ENCODE results near the gene GBX1.

Gene GBX1

DNA sequence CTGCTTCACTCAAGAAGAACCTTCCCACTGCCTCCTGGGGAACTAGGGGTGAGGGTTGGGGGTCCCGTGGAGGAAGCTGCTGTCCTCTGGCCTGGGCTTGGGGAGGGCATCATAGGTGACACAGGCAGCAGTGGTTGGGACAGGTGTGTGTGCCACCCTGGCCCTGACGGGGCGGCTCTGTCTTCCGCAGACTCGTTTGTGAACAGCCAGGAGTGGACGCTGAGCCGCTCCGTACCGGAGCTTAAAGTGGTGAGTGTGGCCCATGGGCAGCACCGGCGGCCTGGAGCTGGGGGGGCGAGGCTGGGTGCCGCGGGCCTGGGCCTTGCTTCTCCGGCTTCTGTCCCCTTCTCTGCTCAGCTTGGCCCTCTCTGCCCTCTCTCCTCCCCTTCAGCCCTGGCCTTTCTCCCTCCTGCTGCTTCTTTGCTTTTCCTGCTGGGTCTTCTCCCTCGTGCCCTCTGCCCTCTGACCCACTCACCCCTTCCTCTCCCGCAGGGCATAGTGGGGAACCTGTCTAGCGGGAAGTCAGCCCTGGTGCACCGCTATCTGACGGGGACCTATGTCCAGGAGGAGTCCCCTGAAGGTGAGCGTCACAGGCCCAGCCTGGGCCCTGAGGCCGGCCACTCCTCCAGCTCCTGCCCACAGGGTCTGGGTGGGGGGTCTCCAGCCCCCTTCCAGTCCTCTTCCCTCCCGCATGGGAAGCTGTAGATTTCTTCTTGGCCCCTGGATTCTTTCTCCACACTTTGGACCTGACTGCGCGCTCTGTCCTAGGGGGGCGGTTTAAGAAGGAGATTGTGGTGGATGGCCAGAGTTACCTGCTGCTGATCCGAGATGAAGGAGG, 50.7 kb downstream of the GBX1 start:
- no peak for DNase-seq (ENCODE audit: low read depth in 3 of 3, low spot score in 1 of 3)

- no peak for DNase-seq (ENCODE audit: low read depth in 3 of 3, low spot score in 1 of 3)
Observed at GRCh38 chr7:151115836-151116418, 51.6 kb downstream of the GBX1 start.

GRCh38 chr7:151115121-151115835, 52.2 kb downstream of the GBX1 start:
- peak in 1 of 3 donors; percentile 28 for DNase-seq (ENCODE audit: low read depth in 3 of 3, low spot score in 1 of 3)

DNA sequence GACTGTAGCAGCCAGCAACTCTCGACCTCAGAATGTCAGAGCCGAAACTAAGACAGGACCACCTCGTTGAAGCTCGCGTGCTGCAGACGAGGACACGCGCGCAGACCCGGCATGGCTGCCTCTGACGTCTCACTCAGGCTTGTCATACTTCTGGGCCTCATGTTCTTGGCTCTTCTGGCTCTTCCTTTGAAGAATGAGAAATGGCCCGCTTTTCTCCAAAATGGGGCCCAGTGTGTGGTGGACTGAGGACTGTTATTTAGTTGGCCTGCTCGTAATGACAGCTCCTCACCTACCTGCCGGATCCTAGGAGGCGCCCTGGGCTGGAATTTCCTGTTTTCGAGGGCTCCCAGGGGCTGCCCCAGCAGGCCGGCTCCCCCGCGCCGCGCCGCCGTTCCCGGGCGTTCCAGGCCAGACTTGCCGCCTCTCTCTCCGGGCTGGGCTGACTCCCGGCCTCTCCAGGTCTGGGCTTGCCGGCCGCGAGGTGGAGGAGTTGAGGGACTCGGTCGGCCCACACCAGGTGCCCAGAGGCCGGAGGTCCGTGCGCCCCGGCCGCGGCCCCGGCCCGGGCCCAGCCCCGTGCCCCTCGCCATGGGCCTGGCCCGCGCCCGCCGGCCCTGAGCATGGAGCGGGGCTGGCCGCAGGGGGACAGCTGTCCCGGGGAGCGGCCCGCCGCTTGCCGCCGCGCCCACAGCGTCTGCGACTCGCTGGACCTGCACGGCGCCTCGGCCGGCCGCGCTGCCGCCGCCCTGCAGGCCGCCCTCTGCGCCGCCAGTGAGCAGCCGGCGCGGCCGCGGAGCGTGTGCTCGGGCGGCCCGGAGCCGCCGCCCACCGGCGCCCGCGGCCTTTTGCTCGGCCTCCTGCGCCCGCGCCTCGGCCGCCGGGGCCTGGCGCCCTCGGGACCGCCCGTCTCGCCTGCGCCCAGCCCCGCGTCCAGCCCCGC, 53.1 kb downstream of the GBX1 start:
- DNase-seq (ENCODE audit: low read depth in 3 of 3, low spot score in 1 of 3): no peak

- no peak for DNase-seq (ENCODE audit: low read depth in 3 of 3, low spot score in 1 of 3)
Observed at GRCh38 chr7:151113344-151114150, 53.9 kb downstream of the GBX1 start.

- DNase-seq (ENCODE audit: low read depth in 3 of 3, low spot score in 1 of 3): peak; percentile 45 to 55 (median 53)
Observed at GRCh38 chr7:151110941-151111645, 56.4 kb downstream of the GBX1 start.

GRCh38 chr7:151110236-151110940, 57.1 kb downstream of the GBX1 start:
- no peak for DNase-seq (ENCODE audit: low read depth in 3 of 3, low spot score in 1 of 3)

- DNase-seq (ENCODE audit: low read depth in 3 of 3, low spot score in 1 of 3): no peak
Observed at GRCh38 chr7:151109094-151110048, 58.1 kb downstream of the GBX1 start.

DNA sequence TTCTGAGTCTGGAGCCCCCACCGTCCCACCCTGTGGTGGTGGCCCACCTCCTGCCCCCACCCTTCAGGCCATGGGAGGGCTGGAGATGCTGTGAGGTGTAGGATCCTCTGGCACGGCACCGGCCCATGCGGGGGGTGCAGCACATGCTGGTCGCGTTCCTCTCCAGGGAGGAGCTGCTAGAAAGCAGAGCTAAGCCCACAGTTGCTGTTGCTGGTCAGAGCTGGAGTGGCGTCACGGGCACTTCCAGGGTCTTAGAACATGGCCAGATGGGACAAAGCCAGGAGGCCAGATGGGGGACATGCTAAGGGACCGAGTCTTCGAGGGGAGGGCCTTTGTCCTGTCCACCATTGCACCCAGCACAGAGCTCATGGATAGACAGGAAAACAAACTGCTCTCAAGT, 59.6 kb downstream of the GBX1 start:
- DNase-seq (ENCODE audit: low read depth in 3 of 3, low spot score in 1 of 3): no peak

DNA sequence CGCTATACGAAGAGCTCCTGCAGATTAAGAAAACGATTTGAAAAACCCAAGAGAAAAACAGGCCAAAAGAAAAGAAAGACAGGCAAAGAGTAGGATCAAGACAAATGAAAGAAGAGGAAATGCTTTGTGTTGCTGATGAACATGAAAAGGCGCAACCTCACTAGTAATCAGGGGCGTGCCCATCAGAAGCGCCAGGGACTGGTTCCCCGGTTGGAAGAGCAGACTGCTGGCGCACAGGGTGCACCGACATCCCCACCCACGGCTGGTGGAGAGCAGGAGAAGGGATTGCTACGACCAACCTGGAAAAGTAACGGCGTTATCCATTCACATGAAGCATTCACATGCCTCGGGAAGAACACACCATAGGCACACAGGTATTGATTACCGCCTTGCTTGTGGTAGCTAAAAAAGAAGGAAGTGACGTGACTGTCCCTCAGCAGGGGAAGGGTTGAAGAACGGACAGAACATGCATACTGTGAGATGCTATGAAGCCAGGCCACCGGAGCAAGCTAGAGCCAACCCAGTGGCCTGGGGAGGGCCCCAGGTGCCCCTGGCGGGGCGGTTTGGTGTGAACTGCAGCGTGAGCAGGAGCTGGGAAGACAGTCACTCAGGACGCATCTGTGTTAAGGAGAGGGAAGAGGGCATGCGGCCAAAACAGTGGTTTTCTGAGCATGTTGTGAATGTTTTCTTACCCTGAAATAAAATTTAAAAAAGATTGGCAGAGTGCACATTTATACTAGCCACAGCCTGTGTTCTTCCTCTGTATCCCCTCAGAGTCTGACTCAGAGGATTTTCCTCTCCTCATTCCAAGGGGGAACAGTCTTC, 62.9 kb downstream of the GBX1 start:
- DNase-seq (ENCODE audit: low read depth in 3 of 3, low spot score in 1 of 3): no peak

- no peak for DNase-seq (ENCODE audit: low read depth in 3 of 3, low spot score in 1 of 3)
Observed at GRCh38 chr7:151103973-151104372, 63.5 kb downstream of the GBX1 start.

- DNase-seq (ENCODE audit: low read depth in 3 of 3, low spot score in 1 of 3): no peak
Observed at GRCh38 chr7:151102991-151103390, 64.5 kb downstream of the GBX1 start.

GRCh38 chr7:151101621-151102396, 65.7 kb downstream of the GBX1 start:
- no peak for DNase-seq (ENCODE audit: low read depth in 3 of 3, low spot score in 1 of 3)

- no peak for DNase-seq (ENCODE audit: low read depth in 3 of 3, low spot score in 1 of 3)
Observed at GRCh38 chr7:151100921-151101320, 66.6 kb downstream of the GBX1 start.

GRCh38 chr7:151099486-151100211, 67.8 kb downstream of the GBX1 start:
- no peak for DNase-seq (ENCODE audit: low read depth in 3 of 3, low spot score in 1 of 3)
